ENCODE data around the gene CACNB2.
A peak's percentile ranks its signal among the peaks of the same experiment; 100 is the strongest.

The CACNB2 gene

GRCh38 chr10:18140149-18140956, at the start of gene CACNB2:
CACNB2 (plus strand) TSS chr10:18140424.
- peak; percentile 80 for DNase-seq (ENCODE audit: low spot score)

GRCh38 chr10:18094332-18094731, 45.9 kb upstream of the CACNB2 start:
- DNase-seq (ENCODE audit: low spot score), result no peak

- no peak for DNase-seq (ENCODE audit: low spot score)
Measured at GRCh38 chr10:18094793-18095192, 45.4 kb upstream of the CACNB2 start.

- peak; percentile 77 for DNase-seq (ENCODE audit: low spot score)
Measured at GRCh38 chr10:18097524-18097923, 42.7 kb upstream of the CACNB2 start.

- DNase-seq (ENCODE audit: low spot score), result peak; percentile 53
Measured at GRCh38 chr10:18098201-18098600, 42.0 kb upstream of the CACNB2 start.

GRCh38 chr10:18099415-18099814, 40.8 kb upstream of the CACNB2 start:
- DNase-seq (ENCODE audit: low spot score), result no peak

- DNase-seq (ENCODE audit: low spot score), result no peak
Measured at GRCh38 chr10:18100669-18101068, 39.6 kb upstream of the CACNB2 start.

- DNase-seq (ENCODE audit: low spot score), result no peak
Measured at GRCh38 chr10:18102404-18102803, 37.8 kb upstream of the CACNB2 start.

- DNase-seq (ENCODE audit: low spot score), result no peak
Measured at GRCh38 chr10:18104223-18104872, 35.9 kb upstream of the CACNB2 start.

GRCh38 chr10:18109341-18109870, 30.8 kb upstream of the CACNB2 start:
- no peak for DNase-seq (ENCODE audit: low spot score)

GRCh38 chr10:18113881-18114280, 26.3 kb upstream of the CACNB2 start:
- no peak for DNase-seq (ENCODE audit: low spot score)

- DNase-seq (ENCODE audit: low spot score), result no peak
Measured at GRCh38 chr10:18117276-18117675, 22.9 kb upstream of the CACNB2 start.

GRCh38 chr10:18122753-18123152, 17.5 kb upstream of the CACNB2 start:
- DNase-seq (ENCODE audit: low spot score), result no peak

GRCh38 chr10:18133046-18133445, 7.2 kb upstream of the CACNB2 start:
- DNase-seq (ENCODE audit: low spot score), result no peak

GRCh38 chr10:18134509-18134908, 5.7 kb upstream of the CACNB2 start:
- DNase-seq (ENCODE audit: low spot score), result no peak

- no peak for DNase-seq (ENCODE audit: low spot score)
Measured at GRCh38 chr10:18134921-18135320, 5.3 kb upstream of the CACNB2 start.

GRCh38 chr10:18136073-18136791, 4.0 kb upstream of the CACNB2 start:
- no peak for DNase-seq (ENCODE audit: low spot score)

GRCh38 chr10:18137111-18137510, 3.1 kb upstream of the CACNB2 start:
- DNase-seq (ENCODE audit: low spot score), result no peak

- DNase-seq (ENCODE audit: low spot score), result peak; percentile 22
Measured at GRCh38 chr10:18140957-18141845, 977 bp downstream of the CACNB2 start.

- no peak for DNase-seq (ENCODE audit: low spot score)
Measured at GRCh38 chr10:18142151-18142550, 1.9 kb downstream of the CACNB2 start.

- DNase-seq (ENCODE audit: low spot score), result no peak
Measured at GRCh38 chr10:18144396-18144795, 4.2 kb downstream of the CACNB2 start.

GRCh38 chr10:18144928-18145327, 4.7 kb downstream of the CACNB2 start:
- DNase-seq (ENCODE audit: low spot score), result no peak
